GM12874 (cell line): ENCODE measurements around the gene TBC1D19.

Source experiments
- TF ChIP-seq, protein P1 (sequence below): IDR thresholded peaks from 2 replicates; pipeline ENCODE4 v1.5.1; 2011; ENCODE audit warnings: low read depth, mild to moderate bottlenecking, control low read depth, low read length, moderate library complexity; ENCODE audit not compliant: insufficient read depth

Gene TBC1D19

DNA sequence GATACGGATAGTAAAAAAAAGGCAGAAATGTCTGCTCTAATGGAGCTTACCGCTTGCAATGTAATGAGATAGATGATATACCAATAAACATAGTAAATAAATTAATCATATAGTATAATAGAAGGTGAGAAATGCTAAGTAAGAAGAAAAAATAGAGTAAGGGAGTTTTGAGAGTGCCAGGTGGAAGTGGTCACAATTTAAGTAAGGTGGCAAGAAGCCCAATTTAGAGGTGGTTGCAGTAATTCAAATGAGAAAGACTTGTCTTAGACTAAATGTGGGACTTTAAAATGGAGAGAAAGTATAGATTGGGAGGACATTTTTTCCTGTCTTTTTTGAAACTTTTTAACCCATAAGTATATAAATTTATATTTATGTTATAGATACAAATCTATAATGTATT is 26.0 kb downstream of the TBC1D19 start:
- TF ChIP-seq, protein P1, sequence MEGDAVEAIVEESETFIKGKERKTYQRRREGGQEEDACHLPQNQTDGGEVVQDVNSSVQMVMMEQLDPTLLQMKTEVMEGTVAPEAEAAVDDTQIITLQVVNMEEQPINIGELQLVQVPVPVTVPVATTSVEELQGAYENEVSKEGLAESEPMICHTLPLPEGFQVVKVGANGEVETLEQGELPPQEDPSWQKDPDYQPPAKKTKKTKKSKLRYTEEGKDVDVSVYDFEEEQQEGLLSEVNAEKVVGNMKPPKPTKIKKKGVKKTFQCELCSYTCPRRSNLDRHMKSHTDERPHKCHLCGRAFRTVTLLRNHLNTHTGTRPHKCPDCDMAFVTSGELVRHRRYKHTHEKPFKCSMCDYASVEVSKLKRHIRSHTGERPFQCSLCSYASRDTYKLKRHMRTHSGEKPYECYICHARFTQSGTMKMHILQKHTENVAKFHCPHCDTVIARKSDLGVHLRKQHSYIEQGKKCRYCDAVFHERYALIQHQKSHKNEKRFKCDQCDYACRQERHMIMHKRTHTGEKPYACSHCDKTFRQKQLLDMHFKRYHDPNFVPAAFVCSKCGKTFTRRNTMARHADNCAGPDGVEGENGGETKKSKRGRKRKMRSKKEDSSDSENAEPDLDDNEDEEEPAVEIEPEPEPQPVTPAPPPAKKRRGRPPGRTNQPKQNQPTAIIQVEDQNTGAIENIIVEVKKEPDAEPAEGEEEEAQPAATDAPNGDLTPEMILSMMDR: no peak

DNA sequence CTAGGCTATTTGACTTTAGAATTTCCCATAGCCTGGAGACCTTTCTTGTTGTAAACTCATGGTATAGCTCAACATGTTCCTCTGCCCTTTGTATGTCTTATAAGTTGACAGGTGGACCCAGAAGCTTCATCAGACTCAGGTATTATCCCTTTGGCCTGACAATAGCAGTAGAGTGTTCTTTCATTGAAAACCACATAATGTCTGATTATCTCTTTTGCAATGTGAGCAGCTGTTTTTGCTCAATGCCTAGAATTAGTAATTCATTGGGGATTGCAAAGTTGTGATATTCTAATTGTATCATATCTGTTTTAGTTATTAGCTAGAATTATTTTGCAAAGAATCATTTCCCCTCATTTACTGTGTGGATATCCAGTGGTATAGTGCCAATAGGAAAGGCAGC is 27.5 kb downstream of the TBC1D19 start:
- TF ChIP-seq, protein P1: no peak

DNA sequence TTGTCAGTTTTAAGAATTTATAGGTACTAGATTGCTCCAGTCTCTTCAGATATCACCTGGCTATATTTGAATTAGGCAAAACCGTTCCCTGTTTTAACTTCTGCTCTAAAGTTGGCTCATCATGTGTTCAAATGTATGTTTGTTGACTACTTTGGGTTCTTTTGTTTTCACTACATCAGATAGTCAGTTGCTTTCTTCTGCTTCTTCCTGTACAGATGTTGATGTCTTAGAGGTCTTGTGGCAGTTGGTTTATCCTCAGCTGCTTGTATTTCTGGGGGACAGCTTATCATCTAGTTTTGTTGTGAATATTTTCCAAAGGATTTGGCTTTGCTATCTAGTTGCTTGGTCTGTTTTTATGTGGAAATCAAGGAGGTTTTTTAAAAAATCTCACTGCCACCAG is 28.0 kb downstream of the TBC1D19 start:
- TF ChIP-seq, protein P1: no peak

DNA sequence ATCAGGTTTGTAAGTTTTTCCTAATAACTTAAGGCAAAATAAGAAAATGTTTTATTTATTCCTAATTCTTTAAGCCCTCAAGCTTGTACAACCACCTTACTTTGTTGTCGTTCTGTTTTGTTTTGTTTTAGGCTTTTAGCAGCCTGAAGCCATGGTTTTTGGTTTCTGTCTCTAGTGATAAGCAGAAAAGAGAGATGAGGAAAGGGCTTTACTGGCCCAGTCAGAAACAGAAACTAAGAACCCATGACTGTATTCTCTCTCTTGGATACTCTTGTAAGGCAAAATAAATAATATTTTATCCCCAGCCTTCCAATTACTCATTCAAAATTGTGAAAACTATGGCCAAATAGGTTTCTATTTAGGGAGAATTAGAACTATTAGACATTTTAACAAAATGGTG is 29.4 kb downstream of the TBC1D19 start:
- TF ChIP-seq, protein P1: no peak

DNA sequence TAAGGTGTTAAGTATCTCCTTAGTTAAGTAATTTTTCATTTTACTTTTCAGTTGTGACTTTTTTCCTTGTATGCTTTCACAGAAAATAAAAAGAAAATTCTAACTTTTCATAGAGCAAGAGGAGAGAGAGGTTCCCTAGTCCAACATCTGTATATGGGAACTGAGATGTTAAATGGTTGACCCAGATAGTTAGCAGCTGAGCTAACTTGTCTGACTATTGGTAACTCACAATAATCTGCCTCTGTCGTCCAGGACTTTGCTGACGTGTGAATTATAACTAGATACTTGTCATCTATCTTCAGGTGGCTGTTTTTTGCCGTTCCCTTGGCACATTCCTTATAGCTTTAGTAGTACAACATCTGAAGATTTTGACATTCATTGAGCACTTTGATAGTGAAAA is 29.9 kb downstream of the TBC1D19 start:
- TF ChIP-seq, protein P1: no peak

DNA sequence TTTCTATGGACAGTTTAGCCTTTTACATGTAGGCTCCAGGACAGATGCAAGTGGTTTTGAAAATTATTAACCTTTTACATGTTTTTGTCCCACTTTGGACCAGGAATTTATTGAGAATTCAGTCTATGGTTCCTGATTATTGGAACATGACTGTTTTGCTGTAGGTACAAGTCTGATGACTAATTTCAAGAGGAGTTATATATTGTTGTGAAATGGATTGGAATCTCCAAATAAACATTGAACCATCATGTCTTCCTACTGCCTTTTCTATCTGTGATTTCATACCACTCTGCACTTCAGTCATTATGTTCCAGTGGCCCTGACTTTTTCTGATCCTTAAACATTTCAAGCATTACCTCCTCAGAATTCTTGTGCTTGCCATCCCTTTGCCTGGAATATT is 35.9 kb downstream of the TBC1D19 start:
- TF ChIP-seq, protein P1: no peak

DNA sequence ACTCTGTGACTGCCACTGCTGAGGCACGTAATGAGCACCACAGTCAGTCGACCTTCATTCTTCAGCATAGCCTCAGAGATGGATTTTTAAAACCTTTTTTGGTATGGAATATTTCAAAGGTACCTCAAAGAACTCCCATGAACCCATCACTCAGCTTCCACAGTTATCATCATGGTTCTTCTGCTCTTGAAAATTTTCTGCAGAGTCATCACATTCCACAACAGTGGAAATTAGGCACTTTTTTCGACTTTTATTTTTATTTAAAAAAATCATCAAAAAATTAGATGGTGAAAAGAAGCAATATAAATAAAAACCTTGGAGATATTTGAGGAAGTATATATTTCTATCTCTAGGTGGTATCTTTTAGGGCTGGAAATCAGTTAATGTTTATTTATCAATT is 37.5 kb downstream of the TBC1D19 start:
- TF ChIP-seq, protein P1: no peak

DNA sequence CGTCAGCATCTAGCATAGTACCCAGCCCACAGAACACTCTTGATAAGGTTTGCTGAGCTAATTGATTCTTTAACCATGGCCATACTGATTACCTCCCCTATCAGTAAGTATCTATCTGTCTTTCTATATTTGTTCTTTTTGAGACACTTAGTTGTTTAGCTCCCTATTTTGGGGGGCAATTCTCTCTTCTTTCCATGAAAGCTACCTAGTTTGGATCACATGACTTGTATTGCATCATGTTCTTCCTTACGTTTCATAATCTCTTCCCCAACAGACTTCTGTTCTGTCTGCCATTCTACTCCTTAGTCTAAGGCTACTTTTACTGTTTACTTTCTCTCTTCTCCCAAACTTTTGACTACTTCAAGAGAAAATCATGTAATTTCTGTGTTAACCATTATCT is 39.0 kb downstream of the TBC1D19 start:
- TF ChIP-seq, protein P1: no peak
